ENCODE measurements around the gene IMMP2L. TPM values are rescaled to one million over a fixed set of nuclear protein-coding genes. Genes with fewer than 3 reads are reported as not detected.

Gene IMMP2L
- total and polyA plus RNA-seq, 2 of the 13 experiments (the other 11 are each of a cell fraction or from before 2014, with no cell fraction given): 7.8 to 16.9 TPM

GRCh38 chr7:111071556-111071955 lies 490.7 kb downstream of the IMMP2L start:
- H4K20me1 ChIP-seq (ENCODE audit: insufficient read depth, low read length): no peaks in the 10 kb centered on the region
- H3K9me3 ChIP-seq (ENCODE audit: low read length): no peaks in the 10 kb centered on the region
- ChIA-PET POLR2A (no interaction called here), CTCF (ENCODE audit: low intra/inter-chr PET ratio, low total read pairs) (no interaction called here)
- no peak overlapping the region for H3K27ac ChIP-seq (ENCODE audit: extremely low read length, insufficient read depth, low read length)
- no peak for FAIRE-seq
- TF ChIP-seq ZNF605 (CRISPR knock-in tag; IDR thresholded peaks at IDR 0.05) (no peak), ZNF280B (CRISPR knock-in tag; IDR thresholded peaks at IDR 0.05; ENCODE audit: borderline replicate concordance) (no peak), ZNF567 (CRISPR knock-in tag; IDR thresholded peaks at IDR 0.05; ENCODE audit: borderline replicate concordance) (no peak), ZNF121 (CRISPR knock-in tag; IDR thresholded peaks at IDR 0.05) (no peak), DBP (CRISPR knock-in tag; IDR thresholded peaks at IDR 0.05; ENCODE audit: not compliant biosample characterization) (no peak), TBL1XR1 (IDR thresholded peaks at IDR 0.05; ENCODE audit: borderline replicate concordance, low read length, partially characterized antibody) (no peak), ZNF543 (CRISPR knock-in tag; IDR thresholded peaks at IDR 0.05) (no peak), HDAC6 (IDR thresholded peaks at IDR 0.05; ENCODE audit: low read depth, low read length) (no peak), ZNF704 (CRISPR knock-in tag; IDR thresholded peaks at IDR 0.05; ENCODE audit: borderline replicate concordance) (no peak), DMAP1 (CRISPR knock-in tag; IDR thresholded peaks at IDR 0.05) (no peak), MTF2 (CRISPR knock-in tag; IDR thresholded peaks at IDR 0.05; ENCODE audit: borderline replicate concordance) (no peak), ZNF576 (CRISPR knock-in tag; IDR thresholded peaks at IDR 0.05) (no peak)
- no peak for ATAC-seq
- H2AFZ ChIP-seq (ENCODE audit: low read length): no peak overlapping the region
- H3K4me2 ChIP-seq (ENCODE audit: low read depth, low read length): no peak overlapping the region
- H3K9ac ChIP-seq (ENCODE audit: insufficient read depth, low read depth, low read length): no peak overlapping the region
- no peaks in the 10 kb centered on the region for H3K79me2 ChIP-seq (ENCODE audit: insufficient read depth, low read length)
- no peaks in the 10 kb centered on the region for H3K36me3 ChIP-seq (replicated peaks in 1 of 2; ENCODE audit: control insufficient read depth in 1 of 2, insufficient read depth in 2 of 2, low read length in 2 of 2)
- peaks cover 31% of the 10 kb centered on the region for H3K4me1 ChIP-seq (ENCODE audit: insufficient read depth, low read length)
- H3K27me3 ChIP-seq (ENCODE audit: control insufficient read depth in 1 of 2, insufficient read depth in 2 of 2, low read length in 2 of 2): no peaks in the 10 kb centered on the region
- in situ Hi-C loops (cut with HindIII; ENCODE audit: extremely low pct_ligation_motif_present, low pct_unique_long_range_greater_than_20kb): no loop called here
- no TSS peak for BruUV-seq (replicated peaks)
- intact Hi-C loops (cut with micrococcal nuclease; ENCODE audit: unreplicated experiment): loop anchor here (5.0 kb wide), 1 partner anchor 44 kb away; no protein-coding TSS in a partner anchor
- no peak for DNase-seq (ENCODE audit: low spot score)
- H3K4me3 ChIP-seq (replicated peaks in 1 of 3; ENCODE audit: insufficient read depth in 1 of 3, low read depth in 2 of 3, low read length in 3 of 3): no peak overlapping the region

Data from HepG2 (cell line).